OCI-LY1 (cell line): ENCODE data around the gene PCYT1A.

Experiments used
- EZH2 ChIP-seq: fragments of 200-600 bp; sonication (generic), shearing (Covaris generic); IDR thresholded peaks from 2 replicates; pipeline ENCODE4 v1.8.0; 2017; ENCODE audit warnings: borderline replicate concordance, mixed run types, mild to moderate bottlenecking, antibody characterized with exemption, low read length, moderate library complexity, mixed read lengths
- TF ChIP-seq, protein P1 (sequence below): fragments of 200-600 bp; sonication (generic), shearing (Covaris generic); IDR thresholded peaks from 2 replicates; pipeline ENCODE4 v1.5.1; 2017; ENCODE audit warnings: mild to moderate bottlenecking, antibody characterized with exemption, low read length, moderate library complexity, mixed read lengths

DNA sequence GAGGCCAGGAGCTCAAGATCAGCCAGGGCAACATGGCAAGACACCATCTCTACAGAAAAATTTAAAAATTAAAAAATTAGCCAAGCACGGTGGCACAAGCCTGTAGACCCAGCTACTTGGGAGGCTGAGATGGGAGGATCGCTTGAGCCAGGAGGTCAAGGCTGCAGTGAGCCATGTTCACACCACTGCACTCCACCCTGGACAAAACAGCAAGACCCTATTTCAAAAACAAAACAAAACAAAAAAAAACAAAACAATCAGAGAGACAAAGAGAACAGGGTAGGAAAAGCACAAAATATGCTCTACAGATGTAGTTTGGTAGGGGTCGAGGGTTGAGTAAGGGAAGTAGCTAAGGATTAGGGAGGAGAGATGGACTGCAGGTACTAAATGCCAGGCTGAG is 27.1 kb upstream of the PCYT1A start:
- TF ChIP-seq, protein P1, sequence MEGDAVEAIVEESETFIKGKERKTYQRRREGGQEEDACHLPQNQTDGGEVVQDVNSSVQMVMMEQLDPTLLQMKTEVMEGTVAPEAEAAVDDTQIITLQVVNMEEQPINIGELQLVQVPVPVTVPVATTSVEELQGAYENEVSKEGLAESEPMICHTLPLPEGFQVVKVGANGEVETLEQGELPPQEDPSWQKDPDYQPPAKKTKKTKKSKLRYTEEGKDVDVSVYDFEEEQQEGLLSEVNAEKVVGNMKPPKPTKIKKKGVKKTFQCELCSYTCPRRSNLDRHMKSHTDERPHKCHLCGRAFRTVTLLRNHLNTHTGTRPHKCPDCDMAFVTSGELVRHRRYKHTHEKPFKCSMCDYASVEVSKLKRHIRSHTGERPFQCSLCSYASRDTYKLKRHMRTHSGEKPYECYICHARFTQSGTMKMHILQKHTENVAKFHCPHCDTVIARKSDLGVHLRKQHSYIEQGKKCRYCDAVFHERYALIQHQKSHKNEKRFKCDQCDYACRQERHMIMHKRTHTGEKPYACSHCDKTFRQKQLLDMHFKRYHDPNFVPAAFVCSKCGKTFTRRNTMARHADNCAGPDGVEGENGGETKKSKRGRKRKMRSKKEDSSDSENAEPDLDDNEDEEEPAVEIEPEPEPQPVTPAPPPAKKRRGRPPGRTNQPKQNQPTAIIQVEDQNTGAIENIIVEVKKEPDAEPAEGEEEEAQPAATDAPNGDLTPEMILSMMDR, result no peak
- TF ChIP-seq EZH2, result no peak
